ENCODE data around the gene TEX19. TPM values are rescaled to one million over a fixed set of nuclear protein-coding genes. Genes with fewer than 3 reads are reported as not detected.

The TEX19 gene
- total and polyA plus RNA-seq, 9 of the 15 experiments (the other 6 are each of a cell fraction or from before 2014, with no cell fraction given), result 0.10 to 4.9 (median 1.9) TPM

GRCh38 chr17:82358465-82359350, at the start of gene TEX19 (continued):
- 0 out of 2 replicates have a peak, but pooled peaks have one; percentile 30 for TF ChIP-seq IRF2 (CRISPR knock-in tag; IDR thresholded peaks at IDR 0.05)
- no peak for TF ChIP-seq KDM4B (IDR thresholded peaks at IDR 0.05; ENCODE audit: borderline replicate concordance in 2 of 2, low read depth in 1 of 2)
- no peak for TF ChIP-seq ZKSCAN3 (CRISPR knock-in tag; IDR thresholded peaks at IDR 0.05)
- TF ChIP-seq ZNF174 (CRISPR knock-in tag; IDR thresholded peaks at IDR 0.05), result no peak
- TF ChIP-seq ARID3B (CRISPR knock-in tag; IDR thresholded peaks at IDR 0.05; ENCODE audit: borderline replicate concordance), result no peak
- no peak for TF ChIP-seq U2AF1 (optimal IDR thresholded peaks at IDR 0.05; ENCODE audit: low read depth, low read length)
- TF ChIP-seq SREBF2 (CRISPR knock-in tag; IDR thresholded peaks at IDR 0.05), result no peak
- no peak; the same call in 1 of the 2 replicates for TF ChIP-seq MTA1 (IDR thresholded peaks at IDR 0.05; ENCODE audit: borderline replicate concordance)
- no peak for TF ChIP-seq HNRNPH1 (optimal IDR thresholded peaks at IDR 0.05; ENCODE audit: low read depth, low read length)
- TF ChIP-seq PPARD (CRISPR knock-in tag; IDR thresholded peaks at IDR 0.05), result no peak
- no peak for TF ChIP-seq KLF1 (tag; IDR thresholded peaks at IDR 0.05)
- TF ChIP-seq ZBTB1 (CRISPR knock-in tag; IDR thresholded peaks at IDR 0.05; ENCODE audit: borderline replicate concordance, low read depth), result no peak
- TF ChIP-seq EGR1 (conservative IDR thresholded peaks at IDR 0.05), result no peak
- no peak for TF ChIP-seq HNRNPK (IDR thresholded peaks at IDR 0.05; ENCODE audit: low read depth, low read length, poor library complexity, severe bottlenecking)
- no peak for TF ChIP-seq PCBP1 (IDR thresholded peaks at IDR 0.05; ENCODE audit: low read depth, low read length, poor library complexity, severe bottlenecking)
- TF ChIP-seq ETV5 (CRISPR knock-in tag; IDR thresholded peaks at IDR 0.05; ENCODE audit: low read depth), result no peak
- TF ChIP-seq ZNF449 (CRISPR knock-in tag; IDR thresholded peaks at IDR 0.05), result no peak
- no peak for TF ChIP-seq FOXM1 (IDR thresholded peaks at IDR 0.05; ENCODE audit: low read depth)
- TF ChIP-seq FOXM1 (CRISPR knock-in tag; IDR thresholded peaks at IDR 0.05; ENCODE audit: low read depth), result no peak
- no peak for TF ChIP-seq BMI1 (IDR thresholded peaks at IDR 0.05; ENCODE audit: low read length)
- TF ChIP-seq, protein P1, sequence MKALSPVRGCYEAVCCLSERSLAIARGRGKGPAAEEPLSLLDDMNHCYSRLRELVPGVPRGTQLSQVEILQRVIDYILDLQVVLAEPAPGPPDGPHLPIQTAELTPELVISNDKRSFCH (CRISPR knock-in tag; IDR thresholded peaks at IDR 0.05), result no peak
- TF ChIP-seq, protein P1 (tag; IDR thresholded peaks at IDR 0.05), result peak; percentile 59; the same call in 1 of the 2 replicates
- no peak for TF ChIP-seq KDM1A (IDR thresholded peaks at IDR 0.05)
- TF ChIP-seq MECOM (CRISPR knock-in tag; IDR thresholded peaks at IDR 0.05), result no peak
- TF ChIP-seq ADNP (tag; IDR thresholded peaks at IDR 0.05), result no peak
- TF ChIP-seq CCAR2 (IDR thresholded peaks at IDR 0.05; ENCODE audit: low read depth, low read length), result no peak
